ENCODE measurements around the gene KCNH6. TPM values are rescaled to one million over a fixed set of nuclear protein-coding genes. Genes with fewer than 3 reads are reported as not detected.

KCNH6 gene
- total RNA-seq, 1 experiment from 2014 or later, result not detected

Other genes starting within 250 kb of the KCNH6 start
- 18.6 and 42.8 TPM in 2 replicates for gene CYB561, start 77.1 kb upstream of the KCNH6 start, total RNA-seq (2014; rRNA removed; shearing (Covaris generic); ENCODE audit: low replicate concordance)
- gene ACE, start 46.3 kb upstream of the KCNH6 start, total RNA-seq (2014; rRNA removed; shearing (Covaris generic); ENCODE audit: low replicate concordance), result 0.40 TPM in 1 of 2 replicates, not detected in the other
- 7.5 and 21.6 TPM in 2 replicates for gene DCAF7, start 27.1 kb downstream of the KCNH6 start, total RNA-seq (2014; rRNA removed; shearing (Covaris generic); ENCODE audit: low replicate concordance)
- 22.2 and 42.3 TPM in 2 replicates for gene TACO1, start 77.5 kb downstream of the KCNH6 start, total RNA-seq (2014; rRNA removed; shearing (Covaris generic); ENCODE audit: low replicate concordance)
- gene MAP3K3, start 99.1 kb downstream of the KCNH6 start, total RNA-seq (2014; rRNA removed; shearing (Covaris generic); ENCODE audit: low replicate concordance), result 10.2 and 12.9 TPM in 2 replicates
- gene LIMD2, start 176.8 kb downstream of the KCNH6 start, total RNA-seq (2014; rRNA removed; shearing (Covaris generic); ENCODE audit: low replicate concordance), result 0.64 and 3.3 TPM in 2 replicates
- gene STRADA, start 218.4 kb downstream of the KCNH6 start, total RNA-seq (2014; rRNA removed; shearing (Covaris generic); ENCODE audit: low replicate concordance), result 18.7 and 29.0 TPM in 2 replicates

Data from MG63 (cell line).